GM06990 (cell line): ENCODE data around the gene RBM22.

Source experiments
- DNase-seq: peaks from one replicate; pipeline ENCODE4 v3.0.0-alpha.2; 2011; ENCODE audit not compliant: insufficient read length; ENCODE audit errors: extremely low read depth
- H3K27me3 ChIP-seq: replicated peaks from 2 replicates; pipeline ENCODE4 v1.6.0; 2011; ENCODE audit warnings: low read length; ENCODE audit not compliant: control insufficient read depth, insufficient read depth
- H3K36me3 ChIP-seq: 2 replicates; pipeline ENCODE4 v1.5.1; 2011; ENCODE audit warnings: low read length; ENCODE audit not compliant: control insufficient read depth, insufficient read depth
- H3K4me3 ChIP-seq: replicated peaks from 2 replicates; pipeline ENCODE4 v1.5.1; 2011; ENCODE audit warnings: low read depth, mild to moderate bottlenecking, control low read depth, low read length
- CTCF ChIP-seq: IDR thresholded peaks from 2 replicates; pipeline ENCODE4 v1.5.1; 2011; ENCODE audit warnings: low read length, control low read depth, mild to moderate bottlenecking, inconsistent platforms; ENCODE audit not compliant: insufficient read depth, poor library complexity, severe bottlenecking

Gene RBM22

GRCh38 chr5:150734579-150735384 lies 33.9 kb upstream of the RBM22 start:
- DNase-seq, result peak; percentile 52
- H3K4me3 ChIP-seq, result no peak overlapping the region; the same call in 1 of the 2 replicates
- no peaks in the 10 kb centered on the region for H3K27me3 ChIP-seq
- peaks cover 3% of the 10 kb centered on the region for H3K36me3 ChIP-seq
- TF ChIP-seq CTCF, result peak; percentile 47

- H3K36me3 ChIP-seq, result peaks cover 3% of the 10 kb centered on the region
- DNase-seq, result no peak
- no peak for TF ChIP-seq CTCF
- no peaks in the 10 kb centered on the region for H3K27me3 ChIP-seq
- no peak overlapping the region for H3K4me3 ChIP-seq
Observed at GRCh38 chr5:150731669-150732242, 30.9 kb upstream of the RBM22 start.

DNA sequence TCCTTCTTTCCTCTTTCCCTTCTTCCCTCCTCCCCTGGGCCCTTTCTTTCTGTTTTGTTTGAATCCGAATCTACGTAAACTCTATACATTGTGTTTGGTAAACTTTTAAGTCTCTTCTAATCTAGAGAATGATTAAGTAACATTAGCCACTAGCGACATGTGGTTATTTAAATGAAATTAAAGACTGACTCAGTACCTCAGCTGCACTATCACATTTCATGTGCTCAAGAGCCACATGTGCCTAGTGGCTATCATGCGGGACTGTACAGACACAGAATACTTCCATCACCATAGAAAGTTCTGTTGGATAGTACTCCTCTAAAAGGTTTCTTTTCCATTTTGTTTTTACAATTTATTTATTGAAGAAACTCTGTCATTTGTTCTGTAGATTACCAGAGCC lies 29.0 kb upstream of the RBM22 start:
- H3K36me3 ChIP-seq, result peaks cover 6% of the 10 kb centered on the region
- TF ChIP-seq CTCF, result no peak
- no peak for DNase-seq
- no peak overlapping the region for H3K4me3 ChIP-seq
- H3K27me3 ChIP-seq, result no peaks in the 10 kb centered on the region

DNA sequence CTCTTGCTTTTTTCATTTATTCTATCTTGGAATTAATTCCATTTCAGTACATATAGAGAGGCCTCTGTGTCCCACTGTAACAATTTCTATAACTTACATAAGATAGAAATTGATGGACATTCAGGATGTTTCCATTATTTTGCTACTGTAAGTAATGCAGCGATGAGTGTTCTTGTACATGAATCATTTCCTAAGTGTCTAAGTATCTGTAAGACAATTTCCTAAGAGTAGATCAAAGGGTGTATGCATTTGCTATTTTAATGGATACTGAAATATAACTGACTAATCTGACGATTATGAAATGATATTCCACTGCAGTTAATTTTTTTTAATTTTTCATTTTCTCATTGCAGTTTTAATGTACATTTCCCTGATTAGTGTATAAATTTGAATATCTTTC lies 23.0 kb upstream of the RBM22 start:
- no peak overlapping the region for H3K4me3 ChIP-seq
- H3K27me3 ChIP-seq, result no peaks in the 10 kb centered on the region
- peaks cover 10% of the 10 kb centered on the region for H3K36me3 ChIP-seq
- no peak for TF ChIP-seq CTCF
- no peak for DNase-seq

DNA sequence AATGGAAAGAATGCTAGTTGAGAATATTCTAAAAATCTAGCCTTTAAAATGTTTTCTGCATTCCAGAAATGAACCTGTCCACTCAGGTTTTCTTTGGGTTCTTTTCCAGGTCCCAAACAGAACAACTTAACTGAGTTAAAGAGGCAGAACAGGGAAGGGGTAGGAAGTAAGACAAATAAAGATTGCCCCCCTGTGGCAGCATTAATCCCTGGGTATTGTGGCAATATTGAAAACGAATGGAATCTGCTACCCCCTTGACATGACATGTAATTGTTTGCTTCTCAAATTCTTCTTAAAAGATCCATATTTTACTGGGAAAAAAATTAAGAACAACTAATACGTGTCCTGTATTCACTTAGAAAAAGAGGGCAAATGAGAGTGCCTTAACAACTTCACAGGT lies 9.3 kb upstream of the RBM22 start:
- H3K27me3 ChIP-seq, result no peaks in the 10 kb centered on the region
- H3K4me3 ChIP-seq, result no peak overlapping the region
- H3K36me3 ChIP-seq, result peaks cover 12% of the 10 kb centered on the region
- peak; percentile 15 for TF ChIP-seq CTCF
- DNase-seq, result no peak
